ENCODE data around the gene FSTL4.
"Not testable (repeated sequence)": the region's sequence is repeated elsewhere in the genome, so short reads cannot be mapped to it uniquely, and the experiment has no call there.

FSTL4 gene

GRCh38 chr5:133222040-133222439 lies 390.3 kb downstream of the FSTL4 start:
- H3K36me3 ChIP-seq (ENCODE audit: insufficient read depth, low read length), result no peaks in the 10 kb centered on the region
- H3K9me3 ChIP-seq (ENCODE audit: low read length), result no peaks in the 10 kb centered on the region
- H3K4me2 ChIP-seq (ENCODE audit: low read length), result no peak overlapping the region
- H3F3A ChIP-seq (ENCODE audit: insufficient read depth, low read length), result no peaks in the 10 kb centered on the region
- no peak overlapping the region for H3K9ac ChIP-seq (ENCODE audit: low read length)
- no peak overlapping the region for H3K27ac ChIP-seq (ENCODE audit: low read depth, low read length, poor library complexity, severe bottlenecking)
- H4K20me1 ChIP-seq (ENCODE audit: insufficient read depth, low read length), result no peaks in the 10 kb centered on the region
- no peaks in the 10 kb centered on the region for H3K79me2 ChIP-seq (ENCODE audit: insufficient read depth, low read length)
- no peaks in the 10 kb centered on the region for H3K4me1 ChIP-seq (ENCODE audit: insufficient read depth, low read length, severe bottlenecking)
- no peaks in the 10 kb centered on the region; the same call in 1 of the 2 replicates for H3K27me3 ChIP-seq (ENCODE audit: insufficient read depth, low read length)
- TF ChIP-seq EZH2 (IDR thresholded peaks at IDR 0.05; ENCODE audit: borderline replicate concordance, low read length), result no peak
- TF ChIP-seq CTCF (IDR thresholded peaks at IDR 0.05; ENCODE audit: low read length), result no peak
- H2AFZ ChIP-seq (ENCODE audit: low read length), result no peak overlapping the region
- H3K9me2 ChIP-seq (ENCODE audit: low read depth, low read length), result no peaks in the 10 kb centered on the region
- H3K4me3 ChIP-seq (ENCODE audit: low read depth, low read length, poor library complexity, severe bottlenecking), result no peak overlapping the region

- H3K9me2 ChIP-seq (ENCODE audit: low read depth, low read length), result no peaks in the 10 kb centered on the region
Observed at GRCh38 chr5:133220851-133221674, 391.3 kb downstream of the FSTL4 start.

GRCh38 chr5:133219296-133219695 lies 393.0 kb downstream of the FSTL4 start:
- Histone ChIP-seq H3F3A (ENCODE audit: insufficient read depth, low read length) (no peaks in the 10 kb centered on the region), H2AFZ (ENCODE audit: low read length) (no peak overlapping the region), H3K36me3 (ENCODE audit: insufficient read depth, low read length) (no peaks in the 10 kb centered on the region), H4K20me1 (ENCODE audit: insufficient read depth, low read length) (no peaks in the 10 kb centered on the region), H3K4me1 (ENCODE audit: insufficient read depth, low read length, severe bottlenecking) (no peaks in the 10 kb centered on the region), H3K4me2 (ENCODE audit: low read length) (no peak overlapping the region), H3K9ac (ENCODE audit: low read length) (no peak overlapping the region), H3K27ac (ENCODE audit: low read depth, low read length, poor library complexity, severe bottlenecking) (no peak overlapping the region), H3K79me2 (ENCODE audit: insufficient read depth, low read length) (no peaks in the 10 kb centered on the region), H3K27me3 (ENCODE audit: insufficient read depth, low read length) (no peaks in the 10 kb centered on the region; the same call in 1 of the 2 replicates), H3K9me3 (ENCODE audit: low read length) (no peaks in the 10 kb centered on the region), H3K9me2 (ENCODE audit: low read depth, low read length) (no peaks in the 10 kb centered on the region), H3K4me3 (ENCODE audit: low read depth, low read length, poor library complexity, severe bottlenecking) (no peak overlapping the region)
- no peak for TF ChIP-seq EZH2 (IDR thresholded peaks at IDR 0.05; ENCODE audit: borderline replicate concordance, low read length)
- no peak for TF ChIP-seq CTCF (IDR thresholded peaks at IDR 0.05; ENCODE audit: low read length)

More at GRCh38 chr5:133220851-133221674, 391.3 kb downstream of the FSTL4 start:
- no peak for TF ChIP-seq CTCF (IDR thresholded peaks at IDR 0.05; ENCODE audit: low read length)
- no peak for TF ChIP-seq EZH2 (IDR thresholded peaks at IDR 0.05; ENCODE audit: borderline replicate concordance, low read length)
- Histone ChIP-seq H3K27ac (ENCODE audit: low read depth, low read length, poor library complexity, severe bottlenecking) (no peak overlapping the region), H3K4me1 (ENCODE audit: insufficient read depth, low read length, severe bottlenecking) (no peaks in the 10 kb centered on the region), H3K9me3 (ENCODE audit: low read length) (no peaks in the 10 kb centered on the region), H3F3A (ENCODE audit: insufficient read depth, low read length) (no peaks in the 10 kb centered on the region), H3K9ac (ENCODE audit: low read length) (no peak overlapping the region), H3K36me3 (ENCODE audit: insufficient read depth, low read length) (no peaks in the 10 kb centered on the region), H3K4me2 (ENCODE audit: low read length) (no peak overlapping the region), H3K27me3 (ENCODE audit: insufficient read depth, low read length) (no peaks in the 10 kb centered on the region; the same call in 1 of the 2 replicates), H2AFZ (ENCODE audit: low read length) (no peak overlapping the region), H4K20me1 (ENCODE audit: insufficient read depth, low read length) (no peaks in the 10 kb centered on the region), H3K4me3 (ENCODE audit: low read depth, low read length, poor library complexity, severe bottlenecking) (no peak overlapping the region), H3K79me2 (ENCODE audit: insufficient read depth, low read length) (no peaks in the 10 kb centered on the region)

- H3F3A ChIP-seq (ENCODE audit: insufficient read depth, low read length); H3K9me3 ChIP-seq (ENCODE audit: low read length); H3K4me3 ChIP-seq (ENCODE audit: low read depth, low read length, poor library complexity, severe bottlenecking); H3K4me2 ChIP-seq (ENCODE audit: low read length); H2AFZ ChIP-seq (ENCODE audit: low read length); H3K4me1 ChIP-seq (ENCODE audit: insufficient read depth, low read length, severe bottlenecking); H3K36me3 ChIP-seq (ENCODE audit: insufficient read depth, low read length); H3K27me3 ChIP-seq (ENCODE audit: insufficient read depth, low read length); H4K20me1 ChIP-seq (ENCODE audit: insufficient read depth, low read length); H3K79me2 ChIP-seq (ENCODE audit: insufficient read depth, low read length); H3K9me2 ChIP-seq (ENCODE audit: low read depth, low read length); H3K27ac ChIP-seq (ENCODE audit: low read depth, low read length, poor library complexity, severe bottlenecking); H3K9ac ChIP-seq (ENCODE audit: low read length): not testable (repeated sequence)
Observed at GRCh38 chr5:133216138-133216537, 396.2 kb downstream of the FSTL4 start.
